GM19328 (cell line): ENCODE data around the gene RLN3.

ENCODE experiments used
- ATAC-seq: cut with Tn5 transposase; IDR thresholded peaks from one replicate; pipeline ENCODE4 v1.9.1; 2021; ENCODE audit warnings: mild to moderate bottlenecking, moderate library complexity; ENCODE audit not compliant: unreplicated experiment

The RLN3 gene, protein sequence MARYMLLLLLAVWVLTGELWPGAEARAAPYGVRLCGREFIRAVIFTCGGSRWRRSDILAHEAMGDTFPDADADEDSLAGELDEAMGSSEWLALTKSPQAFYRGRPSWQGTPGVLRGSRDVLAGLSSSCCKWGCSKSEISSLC

GRCh38 chr19:14027856-14028450 is at the start of gene RLN3:
RLN3 (plus strand) TSS chr19:14028148; CDS start chr19:14028205, 57 bp downstream.
- ATAC-seq: no peak

DNA sequence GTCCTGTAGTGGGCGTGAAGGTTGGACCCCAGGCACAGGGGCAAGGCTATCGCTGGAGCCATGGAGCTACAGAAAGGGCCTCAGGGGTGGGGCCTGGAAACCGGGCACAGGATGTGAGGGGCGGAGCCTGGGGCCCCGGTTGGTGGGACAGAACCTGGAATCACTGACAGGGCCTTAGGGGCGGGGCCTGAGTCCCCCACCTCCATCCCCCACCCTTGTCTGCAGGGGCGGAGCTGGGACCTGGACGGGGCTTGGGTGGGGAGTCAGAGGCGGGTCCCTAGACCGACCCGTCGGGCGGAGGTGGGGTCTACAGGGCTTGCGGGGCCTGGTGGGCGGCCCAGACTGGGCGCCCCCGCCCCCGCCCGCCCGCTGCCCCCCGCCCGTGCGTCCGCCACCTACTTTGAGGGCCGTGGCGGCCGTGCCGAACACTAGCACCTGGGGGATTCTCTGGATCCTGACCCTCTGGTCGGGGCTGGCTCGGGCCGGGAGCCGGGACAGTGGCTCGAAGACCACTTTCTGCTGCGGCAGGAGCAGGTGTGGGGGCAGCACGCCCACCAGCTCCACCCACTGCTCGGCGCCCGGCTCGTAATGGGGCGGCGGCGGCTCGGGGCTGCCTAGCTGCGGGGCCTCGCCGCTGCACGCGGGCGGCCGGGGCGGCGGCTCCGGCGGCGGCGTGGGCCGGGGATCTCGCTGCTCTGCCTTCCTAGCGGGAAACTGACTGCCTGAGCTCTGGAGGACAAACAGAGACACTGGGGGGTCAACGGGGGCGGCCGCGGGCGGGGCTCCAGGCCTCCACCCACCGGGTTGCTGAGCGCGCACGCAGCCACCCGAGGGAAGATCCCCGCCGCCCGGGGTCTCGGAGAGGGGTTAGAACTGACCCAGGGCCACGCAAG is 49.4 kb upstream of the RLN3 start:
- ATAC-seq: no peak

DNA sequence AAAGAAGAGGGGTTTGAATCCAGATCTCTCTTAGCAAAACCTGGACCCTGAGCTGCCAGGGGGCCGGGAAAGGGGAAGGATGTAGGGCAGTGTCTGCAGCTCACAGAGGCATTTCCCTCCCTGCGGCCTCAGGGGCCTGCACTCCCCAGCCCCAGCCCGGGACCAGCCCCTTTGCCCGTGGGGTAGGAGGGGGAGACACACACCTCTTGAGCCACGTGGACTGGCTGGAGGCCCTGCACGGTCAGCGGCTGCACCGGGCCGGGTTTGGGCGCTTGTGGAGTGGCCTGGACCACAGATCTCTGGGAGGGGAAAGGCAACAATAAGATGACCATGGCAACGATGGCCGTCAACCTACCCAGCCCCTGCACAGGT is 48.7 kb upstream of the RLN3 start:
- no peak for ATAC-seq

GRCh38 chr19:13979686-13980085 is 48.3 kb upstream of the RLN3 start:
- no peak for ATAC-seq

- ATAC-seq: no peak
These were observed 47.6 kb upstream of the RLN3 start for GRCh38 chr19:13980340-13980739.

DNA sequence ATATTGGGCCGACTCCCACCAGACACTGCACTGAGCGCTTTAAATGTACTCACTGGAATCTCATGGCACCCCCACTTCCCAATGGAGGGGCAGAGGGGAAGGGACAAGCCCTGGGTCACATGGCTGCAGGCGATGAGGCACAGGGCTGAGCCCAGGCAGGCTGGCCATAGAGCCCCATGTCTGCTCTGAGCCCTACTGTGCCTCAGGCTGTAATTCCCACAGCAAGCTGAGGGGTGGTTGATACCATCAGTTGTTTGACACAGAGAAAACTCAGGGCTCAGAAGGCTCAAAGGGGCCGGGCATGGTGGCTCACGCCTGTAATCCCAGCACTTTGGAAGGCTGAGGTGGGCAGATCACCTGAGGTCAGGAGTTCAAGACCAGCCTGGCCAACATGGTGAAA is 46.9 kb upstream of the RLN3 start:
- ATAC-seq: no peak

- no peak for ATAC-seq
These were observed 46.5 kb upstream of the RLN3 start for GRCh38 chr19:13981467-13981866.

DNA sequence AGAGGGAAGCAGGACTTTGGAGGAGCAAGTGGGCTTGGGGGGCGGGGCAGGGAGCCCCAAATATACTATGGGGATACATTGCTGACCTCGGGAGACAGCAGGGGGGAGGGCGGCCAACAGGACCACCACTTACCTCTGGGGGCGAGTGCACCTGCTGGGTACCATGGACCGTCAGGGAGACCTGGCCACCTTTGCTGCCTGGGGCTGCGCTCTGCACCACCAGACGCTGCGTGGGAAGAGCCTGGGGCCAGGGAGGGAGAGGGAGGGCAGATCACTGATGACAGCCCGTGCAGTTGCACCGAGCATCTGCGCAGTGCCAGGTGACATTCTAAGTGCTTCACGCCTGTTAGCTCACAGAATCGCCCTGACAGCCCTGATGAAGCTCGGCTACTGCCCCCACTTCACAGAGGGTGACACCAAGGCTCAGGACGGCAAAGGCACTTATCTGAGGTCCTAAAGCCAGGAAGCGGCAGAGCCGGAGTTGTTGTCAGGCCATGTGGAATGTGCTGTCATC is 45.9 kb upstream of the RLN3 start:
- no peak for ATAC-seq

GRCh38 chr19:13982773-13983172 is 45.2 kb upstream of the RLN3 start:
- no peak for ATAC-seq

GRCh38 chr19:13983213-13983889 is 44.6 kb upstream of the RLN3 start:
- ATAC-seq: no peak

DNA sequence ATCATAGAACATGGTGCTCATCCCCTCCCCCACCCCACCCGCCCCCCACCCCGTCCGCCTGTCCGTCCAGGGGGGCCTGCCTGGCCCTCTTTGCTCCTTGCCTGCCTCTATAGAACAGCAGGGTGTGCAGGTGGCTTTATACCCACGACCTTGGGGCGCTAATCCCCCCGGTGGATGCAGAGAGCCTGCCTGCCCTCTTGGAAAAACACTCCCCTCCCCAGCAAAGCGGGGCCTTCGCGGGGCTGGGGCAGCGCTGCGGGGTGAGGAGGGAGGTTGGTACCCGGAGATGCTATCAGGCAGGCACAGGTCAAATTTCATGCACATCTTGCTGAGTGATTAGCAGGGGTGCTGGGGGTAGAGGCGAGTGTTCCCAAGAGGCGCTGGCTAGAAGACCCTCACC is 43.8 kb upstream of the RLN3 start:
- no peak for ATAC-seq

GRCh38 chr19:13984875-13985741 is 42.8 kb upstream of the RLN3 start:
- no peak for ATAC-seq

DNA sequence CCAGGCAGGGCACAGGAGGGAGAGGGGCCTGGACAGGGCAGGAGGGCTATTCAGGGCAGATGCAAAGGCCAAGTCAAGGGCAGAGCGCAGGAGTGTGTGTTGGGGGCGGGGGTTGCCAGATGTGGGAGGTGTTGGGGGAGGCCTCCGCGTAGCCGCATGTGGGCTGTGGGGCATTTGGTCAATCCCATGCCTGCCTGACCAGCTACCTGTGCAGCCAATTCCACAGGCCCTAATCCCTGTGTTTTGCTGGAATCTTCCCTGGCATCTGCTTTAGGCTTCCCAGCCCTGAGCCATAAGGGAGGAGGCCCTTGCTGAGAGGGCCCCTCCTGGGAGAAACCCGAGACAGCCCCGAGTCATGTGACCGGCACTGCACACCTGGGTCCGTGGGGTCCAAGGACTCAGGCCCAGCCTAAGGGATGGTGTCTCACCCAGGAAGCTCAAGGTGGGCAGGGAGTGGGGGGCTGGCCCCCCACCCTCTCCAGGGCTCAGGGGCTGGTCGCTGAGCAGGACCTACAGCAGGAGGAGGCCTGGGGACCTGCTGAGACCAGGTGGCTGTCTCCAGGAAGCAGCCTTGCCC is 42.1 kb upstream of the RLN3 start:
- peak; percentile 9 for ATAC-seq

DNA sequence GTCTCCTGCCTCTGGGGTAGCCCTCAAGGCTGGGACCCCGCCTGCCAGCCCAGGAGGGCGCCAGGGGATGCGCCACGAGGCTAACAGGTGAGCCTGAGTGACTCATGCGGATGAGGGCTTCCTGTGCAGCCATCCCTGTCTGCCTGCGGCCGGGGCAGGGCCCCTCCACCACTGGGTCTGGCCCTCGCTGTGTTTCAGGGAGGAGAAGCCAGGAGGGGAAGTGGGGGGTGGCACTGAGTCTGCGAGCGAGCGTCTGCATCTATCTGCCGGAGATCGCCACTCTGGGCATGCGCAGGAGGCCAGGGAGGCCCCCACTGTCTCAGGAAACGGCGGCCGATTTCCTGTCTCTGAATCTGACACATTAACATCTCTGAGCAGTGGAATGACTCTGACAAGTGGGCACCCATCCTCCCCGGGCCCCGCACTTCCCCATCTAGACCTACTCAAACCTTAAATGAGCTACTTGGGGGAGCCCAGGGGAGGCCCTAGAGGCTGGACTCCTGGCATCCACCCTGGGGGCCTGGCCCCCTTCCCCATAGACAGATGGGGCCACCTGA is 41.5 kb upstream of the RLN3 start:
- ATAC-seq: peak; percentile 82

DNA sequence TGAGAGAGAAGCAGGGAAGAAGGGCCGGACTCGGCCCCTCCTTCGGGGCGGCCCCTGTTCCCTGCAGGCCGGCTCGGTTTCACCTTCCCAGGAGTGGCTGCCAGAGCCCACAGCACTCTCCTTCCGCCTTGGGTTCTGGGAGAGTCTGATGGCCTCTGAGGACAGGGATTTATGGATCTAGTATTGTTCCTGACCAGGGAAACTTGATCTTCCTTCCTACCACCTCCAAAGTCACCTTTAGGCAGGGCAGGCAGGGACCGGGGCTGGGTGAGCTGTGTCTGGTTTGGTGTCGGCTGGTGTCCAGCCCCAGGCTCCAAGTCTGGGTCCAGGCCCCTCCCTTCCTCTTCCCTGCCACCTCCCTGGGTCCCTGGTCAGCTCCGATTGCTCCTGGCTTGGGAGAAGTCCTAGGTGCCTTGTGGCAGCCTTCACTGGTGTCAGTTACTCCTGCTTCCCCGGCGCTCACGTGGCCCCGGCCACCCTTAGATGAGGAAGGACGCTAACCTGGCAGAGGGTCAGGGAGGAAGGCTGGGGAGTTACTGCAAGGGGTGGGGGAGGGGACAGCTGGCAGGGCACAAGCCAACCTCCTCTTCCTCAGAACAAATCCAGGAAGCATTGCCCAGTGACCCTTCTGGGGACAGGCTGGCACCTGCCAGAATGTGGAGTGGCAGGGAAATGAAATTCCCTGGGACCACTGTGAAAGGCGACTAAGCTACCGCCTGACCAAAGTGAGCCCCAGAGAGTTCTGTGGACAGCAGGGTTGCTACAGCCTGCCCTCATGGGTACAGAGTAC is 40.7 kb upstream of the RLN3 start:
- no peak for ATAC-seq

DNA sequence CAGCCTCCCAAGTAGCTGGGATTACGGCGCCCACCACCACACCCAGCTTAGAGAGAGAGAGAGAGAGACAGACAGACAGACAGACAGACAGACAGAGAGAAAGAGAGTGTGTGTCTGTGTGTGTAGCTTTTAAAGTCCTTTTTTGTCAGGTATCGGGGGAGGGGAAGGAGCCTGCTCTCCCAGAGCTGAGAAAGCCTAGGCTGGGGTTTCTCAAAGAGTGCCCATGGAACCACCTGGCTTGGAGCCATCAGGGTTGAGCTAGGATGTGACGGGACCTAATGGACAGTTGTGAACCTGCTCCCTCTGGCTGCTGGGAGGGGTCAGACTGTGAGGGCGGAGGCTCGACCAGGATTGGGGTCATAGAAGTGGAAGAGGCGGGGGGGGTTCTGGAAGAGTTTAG is 38.5 kb upstream of the RLN3 start:
- no peak for ATAC-seq

GRCh38 chr19:13990085-13990484 is 37.9 kb upstream of the RLN3 start:
- no peak for ATAC-seq

DNA sequence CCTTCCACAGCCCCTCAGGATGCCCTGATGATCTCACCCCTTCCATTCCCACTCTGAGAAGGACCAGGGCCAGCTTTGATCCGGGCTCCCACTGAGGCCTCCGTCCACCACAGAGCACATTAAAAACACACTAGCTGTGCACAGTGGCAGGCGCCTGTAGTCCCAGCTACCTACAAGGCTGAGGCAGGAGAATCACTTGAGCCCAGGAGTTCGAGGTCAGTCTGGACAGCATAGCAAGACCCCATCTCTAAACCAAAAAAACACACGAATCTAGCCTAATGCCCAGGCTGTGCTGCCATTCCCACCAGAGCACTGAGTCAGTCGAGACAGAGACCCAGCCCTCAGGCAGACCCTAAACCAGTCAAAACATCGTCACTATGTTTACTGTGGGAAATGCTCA is 35.9 kb upstream of the RLN3 start:
- no peak for ATAC-seq
